ENCODE data around the gene CHML.

CHML gene

DNA sequence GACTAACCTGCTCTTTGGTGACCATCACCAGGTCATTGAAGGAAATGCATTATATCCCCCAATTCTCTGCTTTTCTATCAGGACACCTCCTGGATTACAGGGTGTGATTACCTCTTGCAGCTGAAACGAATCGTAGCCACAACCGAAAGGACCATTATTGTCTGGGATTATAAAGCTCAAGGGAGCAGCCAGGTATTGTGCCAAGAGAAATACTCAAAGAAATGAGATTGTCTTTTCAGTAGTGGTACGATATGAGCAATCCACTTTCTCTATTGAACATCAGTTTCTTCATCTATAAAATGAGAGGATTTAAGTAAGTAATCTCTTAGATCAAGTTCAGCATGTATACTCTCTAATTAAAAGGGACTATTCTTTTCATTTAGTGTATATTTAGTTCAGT is 39.2 kb upstream of the CHML start:
- TF ChIP-seq, protein P1, sequence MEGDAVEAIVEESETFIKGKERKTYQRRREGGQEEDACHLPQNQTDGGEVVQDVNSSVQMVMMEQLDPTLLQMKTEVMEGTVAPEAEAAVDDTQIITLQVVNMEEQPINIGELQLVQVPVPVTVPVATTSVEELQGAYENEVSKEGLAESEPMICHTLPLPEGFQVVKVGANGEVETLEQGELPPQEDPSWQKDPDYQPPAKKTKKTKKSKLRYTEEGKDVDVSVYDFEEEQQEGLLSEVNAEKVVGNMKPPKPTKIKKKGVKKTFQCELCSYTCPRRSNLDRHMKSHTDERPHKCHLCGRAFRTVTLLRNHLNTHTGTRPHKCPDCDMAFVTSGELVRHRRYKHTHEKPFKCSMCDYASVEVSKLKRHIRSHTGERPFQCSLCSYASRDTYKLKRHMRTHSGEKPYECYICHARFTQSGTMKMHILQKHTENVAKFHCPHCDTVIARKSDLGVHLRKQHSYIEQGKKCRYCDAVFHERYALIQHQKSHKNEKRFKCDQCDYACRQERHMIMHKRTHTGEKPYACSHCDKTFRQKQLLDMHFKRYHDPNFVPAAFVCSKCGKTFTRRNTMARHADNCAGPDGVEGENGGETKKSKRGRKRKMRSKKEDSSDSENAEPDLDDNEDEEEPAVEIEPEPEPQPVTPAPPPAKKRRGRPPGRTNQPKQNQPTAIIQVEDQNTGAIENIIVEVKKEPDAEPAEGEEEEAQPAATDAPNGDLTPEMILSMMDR (IDR thresholded peaks at IDR 0.05; ENCODE audit: unreplicated experiment in 3 of 3), result no peak
- H3K27ac Mint-ChIP-seq, result no peak overlapping the region
- no peak overlapping the region for H3K4me3 Mint-ChIP-seq
- H3K9me3 Mint-ChIP-seq, result peaks cover 4% of the 10 kb centered on the region
- H3K36me3 Mint-ChIP-seq (ENCODE audit: low read depth), result no peaks in the 10 kb centered on the region
- no peaks in the 10 kb centered on the region for H3K4me1 Mint-ChIP-seq
- no peaks in the 10 kb centered on the region for H3K27me3 Mint-ChIP-seq (ENCODE audit: low read depth)

- no peaks in the 10 kb centered on the region for H3K36me3 Mint-ChIP-seq (ENCODE audit: low read depth)
- no peaks in the 10 kb centered on the region for H3K4me1 Mint-ChIP-seq
- no peaks in the 10 kb centered on the region for H3K27me3 Mint-ChIP-seq (ENCODE audit: low read depth)
- TF ChIP-seq, protein P1 (IDR thresholded peaks at IDR 0.05; ENCODE audit: unreplicated experiment in 3 of 3), result no peak
- H3K9me3 Mint-ChIP-seq, result peaks cover 4% of the 10 kb centered on the region
- no peak overlapping the region for H3K27ac Mint-ChIP-seq
- H3K4me3 Mint-ChIP-seq, result no peak overlapping the region
Observed at GRCh38 chr1:241678536-241678935, 38.4 kb upstream of the CHML start.

GRCh38 chr1:241677201-241677600 is 37.0 kb upstream of the CHML start:
- H3K27me3 Mint-ChIP-seq (ENCODE audit: low read depth), result no peaks in the 10 kb centered on the region

GRCh38 chr1:241675983-241676382 is 35.8 kb upstream of the CHML start:
- no peak overlapping the region for H3K4me3 Mint-ChIP-seq
- H3K4me1 Mint-ChIP-seq, result no peaks in the 10 kb centered on the region
- no peaks in the 10 kb centered on the region for H3K36me3 Mint-ChIP-seq (ENCODE audit: low read depth)
- H3K27ac Mint-ChIP-seq, result no peak overlapping the region
- TF ChIP-seq, protein P1 (IDR thresholded peaks at IDR 0.05; ENCODE audit: unreplicated experiment in 3 of 3), result no peak
- no peaks in the 10 kb centered on the region for H3K9me3 Mint-ChIP-seq
- no peaks in the 10 kb centered on the region for H3K27me3 Mint-ChIP-seq (ENCODE audit: low read depth)

More at GRCh38 chr1:241677201-241677600, 37.0 kb upstream of the CHML start:
- H3K9me3 Mint-ChIP-seq, result peaks cover 4% of the 10 kb centered on the region
- no peak overlapping the region for H3K27ac Mint-ChIP-seq
- H3K36me3 Mint-ChIP-seq (ENCODE audit: low read depth), result no peaks in the 10 kb centered on the region
- H3K4me3 Mint-ChIP-seq, result no peak overlapping the region
- TF ChIP-seq, protein P1 (IDR thresholded peaks at IDR 0.05; ENCODE audit: unreplicated experiment in 3 of 3), result no peak
- no peaks in the 10 kb centered on the region for H3K4me1 Mint-ChIP-seq

DNA sequence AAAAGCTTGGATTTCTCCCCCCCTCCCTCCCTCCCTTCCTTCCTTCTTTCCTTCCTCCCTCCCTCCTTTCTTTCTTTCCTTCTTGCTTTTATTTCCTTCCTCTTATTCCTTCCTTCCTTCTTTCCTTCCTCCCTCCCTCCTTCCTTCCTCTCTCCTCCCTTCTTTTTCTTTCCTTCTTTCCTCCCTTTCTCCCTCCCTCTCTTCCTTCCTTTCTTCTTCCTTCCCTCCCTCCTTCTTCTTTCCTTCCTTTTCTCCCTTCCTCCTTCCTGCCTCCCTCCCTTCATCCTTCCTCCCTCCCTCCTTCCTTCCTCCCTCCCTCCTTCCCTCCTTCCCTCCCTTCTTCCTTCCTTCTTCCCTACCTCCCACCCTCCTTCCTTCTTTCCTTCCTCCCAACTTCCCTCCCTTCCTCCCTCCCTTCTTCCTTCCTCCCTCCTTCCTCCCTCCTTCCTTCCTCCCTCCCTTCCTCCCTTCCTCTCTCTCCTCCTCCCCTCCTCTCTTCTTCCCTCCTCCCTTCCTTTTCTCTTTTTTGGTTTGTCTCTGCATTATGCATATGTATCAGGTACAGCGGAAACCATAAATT is 34.7 kb upstream of the CHML start:
- Mint-ChIP-seq H3K4me3 (no peak overlapping the region), H3K36me3 (ENCODE audit: low read depth) (no peaks in the 10 kb centered on the region), H3K4me1 (no peaks in the 10 kb centered on the region), H3K9me3 (no peaks in the 10 kb centered on the region), H3K27ac (no peak overlapping the region), H3K27me3 (ENCODE audit: low read depth) (no peaks in the 10 kb centered on the region)
- TF ChIP-seq, protein P1 (IDR thresholded peaks at IDR 0.05; ENCODE audit: unreplicated experiment in 3 of 3), result no peak

DNA sequence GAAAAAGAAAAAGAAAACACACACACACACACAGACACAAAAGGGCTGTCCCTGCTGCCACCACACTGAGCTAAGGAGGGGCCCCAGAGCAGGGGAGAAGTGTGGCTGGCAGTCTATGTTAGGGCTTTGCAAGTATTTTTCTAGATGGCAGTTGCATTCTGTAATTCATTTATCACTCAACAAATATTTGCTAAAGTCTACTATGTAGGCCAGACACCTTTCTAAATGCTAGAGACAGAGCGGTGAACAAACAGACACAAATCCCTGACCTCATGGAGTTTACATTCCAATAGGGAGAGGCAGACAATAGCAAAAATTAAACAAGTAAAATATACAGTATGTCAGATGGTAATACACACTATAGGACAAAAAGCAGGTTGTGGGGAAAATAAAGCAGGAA is 32.1 kb upstream of the CHML start:
- TF ChIP-seq, protein P1 (IDR thresholded peaks at IDR 0.05; ENCODE audit: unreplicated experiment in 3 of 3), result no peak
- Mint-ChIP-seq H3K27me3 (ENCODE audit: low read depth) (no peaks in the 10 kb centered on the region), H3K27ac (no peak overlapping the region), H3K4me3 (no peak overlapping the region), H3K9me3 (no peaks in the 10 kb centered on the region), H3K36me3 (ENCODE audit: low read depth) (no peaks in the 10 kb centered on the region), H3K4me1 (no peaks in the 10 kb centered on the region)
